Ishikawa (cell line): ENCODE data around the gene NOTCH1.

Experiments used
- CEBPB ChIP-seq: IDR thresholded peaks from 2 replicates; pipeline ENCODE4 v1.6.1; 2012
- CREB1 ChIP-seq: IDR thresholded peaks from 2 replicates; pipeline ENCODE4 v1.6.1; 2012; ENCODE audit warnings: low read depth
- EGR1 ChIP-seq: IDR thresholded peaks from 2 replicates; pipeline ENCODE4 v1.6.1; 2012
- EP300 ChIP-seq: IDR thresholded peaks from 2 replicates; pipeline ENCODE4 v1.6.1; 2012; ENCODE audit warnings: borderline replicate concordance
- FOXM1 ChIP-seq: IDR thresholded peaks from 2 replicates; pipeline ENCODE4 v1.6.1; 2012; ENCODE audit warnings: low read depth, borderline replicate concordance
- NFIC ChIP-seq: IDR thresholded peaks from 2 replicates; pipeline ENCODE4 v1.6.1; 2012
- RAD21 ChIP-seq: IDR thresholded peaks from 2 replicates; pipeline ENCODE4 v1.6.1; 2012; ENCODE audit warnings: low read depth
- REST ChIP-seq: IDR thresholded peaks from 2 replicates; pipeline ENCODE4 v1.6.1; 2012; ENCODE audit warnings: low read depth, mild to moderate bottlenecking
- TAF1 ChIP-seq: IDR thresholded peaks from 2 replicates; pipeline ENCODE4 v1.6.1; 2012; ENCODE audit warnings: low read depth, mild to moderate bottlenecking
- TCF12 ChIP-seq: IDR thresholded peaks from 2 replicates; pipeline ENCODE4 v1.6.1; 2012; ENCODE audit warnings: low read depth
- TEAD4 ChIP-seq: IDR thresholded peaks from 2 replicates; pipeline ENCODE4 v1.6.1; 2012
- USF1 ChIP-seq: IDR thresholded peaks from 2 replicates; pipeline ENCODE4 v1.6.1; 2012
- YY1 ChIP-seq: IDR thresholded peaks from 2 replicates; pipeline ENCODE4 v1.6.1; 2012; ENCODE audit warnings: low read depth
- ZBTB7A ChIP-seq: IDR thresholded peaks from 2 replicates; pipeline ENCODE4 v1.6.1; 2012; ENCODE audit warnings: low read depth
- TF ChIP-seq, protein P1 (sequence below): IDR thresholded peaks from 2 replicates; pipeline ENCODE4 v1.6.1; 2012

Gene NOTCH1

DNA sequence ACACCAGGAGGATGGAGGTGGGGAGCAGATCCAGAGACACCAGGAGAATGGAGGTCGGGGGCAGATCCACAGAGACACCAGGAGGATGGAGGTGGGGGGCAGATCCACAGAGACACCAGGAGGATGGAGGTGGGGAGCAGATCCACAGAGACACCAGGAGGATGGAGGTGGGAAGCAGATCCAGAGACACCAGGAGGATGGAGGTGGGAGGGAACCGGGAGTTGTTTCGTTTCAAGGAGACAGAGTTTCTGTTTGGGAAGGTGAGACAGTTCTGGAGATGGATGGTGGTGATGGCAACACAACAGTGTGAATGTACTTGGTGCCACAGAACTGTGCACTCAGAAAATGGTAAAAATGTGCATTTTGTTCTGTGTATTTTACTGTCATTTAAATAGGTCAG lies 97.2 kb downstream of the NOTCH1 start:
- TF ChIP-seq TEAD4, result no peak
- no peak for TF ChIP-seq REST
- no peak for TF ChIP-seq CEBPB
- no peak for TF ChIP-seq FOXM1
- TF ChIP-seq NFIC, result no peak
- TF ChIP-seq CREB1, result no peak
- no peak for TF ChIP-seq TAF1
- no peak for TF ChIP-seq USF1
- TF ChIP-seq TCF12, result no peak
- no peak for TF ChIP-seq RAD21
- TF ChIP-seq, protein P1, sequence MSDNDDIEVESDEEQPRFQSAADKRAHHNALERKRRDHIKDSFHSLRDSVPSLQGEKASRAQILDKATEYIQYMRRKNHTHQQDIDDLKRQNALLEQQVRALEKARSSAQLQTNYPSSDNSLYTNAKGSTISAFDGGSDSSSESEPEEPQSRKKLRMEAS, result no peak
- TF ChIP-seq EP300, result no peak
- no peak for TF ChIP-seq EGR1
- no peak for TF ChIP-seq YY1
- TF ChIP-seq ZBTB7A, result no peak

DNA sequence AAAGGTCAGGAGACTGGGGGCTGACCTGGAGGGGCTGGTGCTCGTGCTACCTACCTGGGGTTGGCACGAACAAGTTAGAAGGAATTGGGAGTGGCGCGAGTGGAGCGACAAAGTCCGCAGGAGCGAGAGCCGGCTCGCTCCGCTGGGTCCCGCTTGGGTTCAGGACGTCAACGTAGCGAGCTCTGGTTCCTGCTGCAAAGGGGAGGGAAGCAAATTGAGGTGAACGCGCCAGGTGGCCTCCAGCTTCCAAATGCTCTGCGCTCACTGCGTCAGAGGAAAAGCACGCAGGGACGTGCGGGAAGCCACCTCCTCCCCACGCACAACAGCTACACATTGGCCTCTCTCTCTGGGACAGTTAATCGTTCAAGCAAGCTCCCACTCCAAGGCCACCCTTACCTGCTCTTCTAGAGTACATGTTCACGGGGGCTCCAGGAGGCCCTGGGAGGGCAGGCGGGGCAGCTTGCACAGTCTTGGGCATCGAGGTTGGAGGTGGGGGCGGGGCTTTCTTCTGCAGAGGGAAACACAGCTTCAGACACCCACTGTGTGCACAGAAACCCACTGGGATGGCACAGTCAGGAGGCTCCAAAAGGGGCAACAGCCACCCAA lies 98.6 kb downstream of the NOTCH1 start:
- TF ChIP-seq FOXM1 (no peak), ZBTB7A (no peak), CEBPB (no peak), TEAD4 (no peak), CREB1 (no peak), RAD21 (no peak), EP300 (no peak), REST (no peak), TCF12 (no peak), TAF1 (no peak), YY1 (no peak)

DNA sequence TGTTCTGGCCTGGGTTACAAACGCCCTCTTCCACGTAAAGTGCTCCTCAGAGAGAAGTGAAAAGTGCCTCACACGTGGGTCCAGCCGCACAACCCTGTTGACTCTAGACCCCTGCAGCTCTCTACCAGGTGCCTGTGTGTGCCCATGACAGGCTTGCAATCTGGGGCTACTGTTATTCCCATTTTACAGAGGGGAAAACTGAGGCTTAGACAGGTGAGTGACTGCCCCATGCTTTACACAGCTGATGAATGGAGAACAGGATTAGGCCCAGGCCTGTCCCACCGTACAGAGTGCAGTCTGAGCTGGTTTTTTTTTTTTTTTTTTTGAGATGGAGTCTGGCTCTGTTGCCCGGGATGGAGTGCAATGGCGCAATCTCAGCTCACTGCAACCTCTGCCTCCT lies 100.0 kb downstream of the NOTCH1 start:
- TF ChIP-seq TCF12, result no peak
- TF ChIP-seq RAD21, result no peak
- TF ChIP-seq REST, result no peak
- TF ChIP-seq NFIC, result no peak
- no peak for TF ChIP-seq ZBTB7A
- TF ChIP-seq FOXM1, result no peak
- no peak for TF ChIP-seq YY1
- TF ChIP-seq TAF1, result no peak
- no peak for TF ChIP-seq CEBPB
- TF ChIP-seq USF1, result no peak
- TF ChIP-seq TEAD4, result no peak
- TF ChIP-seq, protein P1, result no peak
- no peak for TF ChIP-seq EP300
- TF ChIP-seq EGR1, result no peak
- no peak for TF ChIP-seq CREB1
